ENCODE data around the gene PMF1. TPM values are rescaled to one million over a fixed set of nuclear protein-coding genes. Genes with fewer than 3 reads are reported as not detected.

PMF1 gene
- total and polyA plus RNA-seq, 2 of the 13 experiments (the other 11 are each of a cell fraction or from before 2014, with no cell fraction given): 72.5 to 89.0 TPM

GRCh38 chr1:156282479-156283222 is 69.8 kb downstream of the PMF1 start, which contains the start of gene SMG5 (continued):
- TF ChIP-seq HNF1A (IDR thresholded peaks at IDR 0.05; ENCODE audit: low read depth): no peak
- TF ChIP-seq HNF1A (CRISPR knock-in tag; IDR thresholded peaks at IDR 0.05; ENCODE audit: borderline replicate concordance): peak; percentile 76; the same call in 1 of the 2 replicates
- TF ChIP-seq ZNF235 (CRISPR knock-in tag; IDR thresholded peaks at IDR 0.05; ENCODE audit: borderline replicate concordance): peak; percentile 65; the same call in 1 of the 2 replicates
- TF ChIP-seq HNF4G (IDR thresholded peaks at IDR 0.05; ENCODE audit: borderline replicate concordance, low read depth, low read length): 0 out of 2 replicates have a peak, but pooled peaks have one; percentile 22
- 0 out of 2 replicates have a peak, but pooled peaks have one; percentile 37 for TF ChIP-seq HNF4G (CRISPR knock-in tag; IDR thresholded peaks at IDR 0.05; ENCODE audit: borderline replicate concordance, low read depth)
- TF ChIP-seq GTF3A (CRISPR knock-in tag; conservative IDR thresholded peaks at IDR 0.05): peak; percentile 71; the same call in 1 of the 2 replicates
- TF ChIP-seq MED8 (CRISPR knock-in tag; IDR thresholded peaks at IDR 0.05; ENCODE audit: insufficient replicate concordance): peak; percentile 84
- 0 out of 2 replicates have a peak, but pooled peaks have one; percentile 14 for TF ChIP-seq ZNF142 (CRISPR knock-in tag; IDR thresholded peaks at IDR 0.05)
- TF ChIP-seq ARID4A (CRISPR knock-in tag; IDR thresholded peaks at IDR 0.05; ENCODE audit: borderline replicate concordance): peak; percentile 93
- TF ChIP-seq GABPA (IDR thresholded peaks at IDR 0.05; ENCODE audit: low read depth, low read length): peak; percentile 57
- peak; percentile 93 for TF ChIP-seq GABPA (CRISPR knock-in tag; IDR thresholded peaks at IDR 0.05; ENCODE audit: low read depth)
- TF ChIP-seq BATF2 (CRISPR knock-in tag; IDR thresholded peaks at IDR 0.05): no peak

Data from HepG2 (cell line).